NAMALWA (cell line): ENCODE results near the gene SH3PXD2B.

Experiments used
- DNase-seq: peaks from one replicate; pipeline ENCODE4 v3.0.0-alpha.2; 2015; ENCODE audit warnings: low spot score

Gene SH3PXD2B

GRCh38 chr5:172454358-172455086, at the start of gene SH3PXD2B:
Gene SH3PXD2B (minus strand): TSS chr5:172454525. CDS start chr5:172454352, 173 bp downstream.
- DNase-seq, result no peak

GRCh38 chr5:172502969-172503368, 48.6 kb upstream of the SH3PXD2B start:
- DNase-seq, result peak; percentile 40

GRCh38 chr5:172502410-172502809, 48.1 kb upstream of the SH3PXD2B start:
- no peak for DNase-seq

GRCh38 chr5:172501708-172502320, 47.5 kb upstream of the SH3PXD2B start:
- no peak for DNase-seq

GRCh38 chr5:172499287-172499686, 45.0 kb upstream of the SH3PXD2B start:
- DNase-seq, result no peak

- no peak for DNase-seq
Observed at GRCh38 chr5:172498431-172499129, 44.3 kb upstream of the SH3PXD2B start.

- no peak for DNase-seq
Observed at GRCh38 chr5:172497591-172498255, 43.4 kb upstream of the SH3PXD2B start.

GRCh38 chr5:172496671-172497371, 42.5 kb upstream of the SH3PXD2B start:
- DNase-seq, result no peak

- no peak for DNase-seq
Observed at GRCh38 chr5:172494630-172495505, 40.5 kb upstream of the SH3PXD2B start.

- no peak for DNase-seq
Observed at GRCh38 chr5:172493906-172494305, 39.6 kb upstream of the SH3PXD2B start.

- DNase-seq, result no peak
Observed at GRCh38 chr5:172493461-172493860, 39.1 kb upstream of the SH3PXD2B start.

GRCh38 chr5:172493002-172493401, 38.7 kb upstream of the SH3PXD2B start:
- no peak for DNase-seq

- DNase-seq, result no peak
Observed at GRCh38 chr5:172492097-172492840, 37.9 kb upstream of the SH3PXD2B start.

GRCh38 chr5:172491481-172491880, 37.2 kb upstream of the SH3PXD2B start:
- DNase-seq, result no peak

- DNase-seq, result no peak
Observed at GRCh38 chr5:172490514-172491461, 36.5 kb upstream of the SH3PXD2B start.

- no peak for DNase-seq
Observed at GRCh38 chr5:172488221-172488620, 33.9 kb upstream of the SH3PXD2B start.

- DNase-seq, result no peak
Observed at GRCh38 chr5:172487671-172488070, 33.3 kb upstream of the SH3PXD2B start.

- no peak for DNase-seq
Observed at GRCh38 chr5:172486912-172487311, 32.6 kb upstream of the SH3PXD2B start.

GRCh38 chr5:172486451-172486850, 32.1 kb upstream of the SH3PXD2B start:
- no peak for DNase-seq
